Neural cell (in vitro differentiated cells): Measurements from ENCODE around the gene FAM25G.

Experiments used
- CTCF ChIP-seq: fragments of 450-650 bp; IDR thresholded peaks from 2 replicates; pipeline ENCODE4 v1.5.1; 2014; ENCODE audit warnings: antibody characterized with exemption, mild to moderate bottlenecking, moderate library complexity; ENCODE audit not compliant: poor library complexity, severe bottlenecking
- EP300 ChIP-seq: fragments of 450-650 bp; conservative IDR thresholded peaks from 2 replicates; pipeline ENCODE4 v1.6.1; 2014; ENCODE audit warnings: antibody characterized with exemption, mild to moderate bottlenecking, moderate library complexity; ENCODE audit not compliant: poor library complexity, severe bottlenecking
- EZH2 ChIP-seq: fragments of 200-600, 300-800 bp; shearing (Covaris generic), sonication (generic); IDR thresholded peaks from 2 replicates; pipeline ENCODE4 v1.6.1; 2014; ENCODE audit warnings: antibody characterized with exemption, low read length, borderline replicate concordance, mild to moderate bottlenecking; ENCODE audit not compliant: insufficient read depth, poor library complexity, severe bottlenecking
- POLR2AphosphoS5 ChIP-seq: IDR thresholded peaks from 2 replicates; pipeline ENCODE4 v1.6.1; 2012
- REST ChIP-seq: IDR thresholded peaks from 2 replicates; pipeline ENCODE4 v1.6.1; 2012; ENCODE audit warnings: borderline replicate concordance
- TAF1 ChIP-seq: IDR thresholded peaks from 2 replicates; pipeline ENCODE4 v1.6.1; 2012; ENCODE audit warnings: low read depth

GRCh38 chr10:47447705-47448104 is 43.8 kb downstream of the FAM25G start:
- TF ChIP-seq EZH2 = no peak
- no peak for TF ChIP-seq EP300
- TF ChIP-seq CTCF = no peak
- TF ChIP-seq REST = no peak
- no peak for TF ChIP-seq TAF1
- no peak for TF ChIP-seq POLR2AphosphoS5
